NCI-H82 treated with DMSO at 0.1 percent for 48 hours (cell line): Measurements from ENCODE around the gene PIP4K2C.

Source experiments
- DNase-seq: peaks from one replicate; lab custom pipeline; 2025; ENCODE audit not compliant: unreplicated experiment; lab: John Stamatoyannopoulos, UW

PIP4K2C gene

GRCh38 chr12:57590864-57591781, at the start of gene PIP4K2C:
Gene PIP4K2C (plus strand): TSS chr12:57591192. CDS start chr12:57591290, 98 bp downstream.
- peak; percentile 31 for DNase-seq

- no peak for DNase-seq
Observed at GRCh38 chr12:57541717-57542116, 49.3 kb upstream of the PIP4K2C start.

GRCh38 chr12:57543581-57543980, 47.4 kb upstream of the PIP4K2C start:
- DNase-seq: no peak

- no peak for DNase-seq
Observed at GRCh38 chr12:57545809-57546437, 45.1 kb upstream of the PIP4K2C start.

- peak; percentile 98 for DNase-seq
Observed at GRCh38 chr12:57546438-57547287, 44.3 kb upstream of the PIP4K2C start, which contains the start of gene DCTN2. Gene DCTN2 (minus strand): TSS chr12:57547192. CDS start chr12:57547063, 129 bp downstream.

GRCh38 chr12:57547288-57548012, 43.5 kb upstream of the PIP4K2C start:
- DNase-seq: no peak

GRCh38 chr12:57548013-57548315, 43.0 kb upstream of the PIP4K2C start:
- DNase-seq: no peak

- no peak for DNase-seq
Observed at GRCh38 chr12:57548488-57548887, 42.5 kb upstream of the PIP4K2C start.

- no peak for DNase-seq
Observed at GRCh38 chr12:57549203-57549908, 41.6 kb upstream of the PIP4K2C start.

- DNase-seq: peak; percentile 10
Observed at GRCh38 chr12:57549909-57550640, 40.9 kb upstream of the PIP4K2C start, which contains the start of gene KIF5A. Gene KIF5A (plus strand): TSS chr12:57550044. CDS start chr12:57550272, 228 bp downstream.

GRCh38 chr12:57550641-57551549, 40.1 kb upstream of the PIP4K2C start:
- DNase-seq: no peak

- no peak for DNase-seq
Observed at GRCh38 chr12:57551637-57552305, 39.2 kb upstream of the PIP4K2C start.

GRCh38 chr12:57552306-57552651, 38.7 kb upstream of the PIP4K2C start:
- DNase-seq: no peak

GRCh38 chr12:57552835-57553313, 38.1 kb upstream of the PIP4K2C start:
- no peak for DNase-seq

- no peak for DNase-seq
Observed at GRCh38 chr12:57553343-57554202, 37.4 kb upstream of the PIP4K2C start.

GRCh38 chr12:57554453-57554852, 36.5 kb upstream of the PIP4K2C start:
- no peak for DNase-seq

GRCh38 chr12:57554897-57555296, 36.1 kb upstream of the PIP4K2C start:
- no peak for DNase-seq
